Adipose tissue (tissue), 3 donors: ENCODE results near the gene HOMER2. TPM values are rescaled to one million over a fixed set of nuclear protein-coding genes. Genes with fewer than 3 reads are reported as not detected.

ENCODE experiments used
- H3K27ac ChIP-seq: one replicate; pipeline ENCODE4 v1.5.1; 2013; ENCODE audit warnings: low read depth, low read length
- WGBS, 3 donors: extraction: QIAGEN DNeasy Blood & Tissue Kit; methylation state at CpG; one replicate each; pipeline ENCODE4 v1.1.7; 2013; 5-methylcytosine and 5-hydroxymethylcytosine counted together
- polyA plus RNA-seq, 3 donors: library from polyadenylated mRNA; stranded (reverse); fragments of 200-250 nt; gene quantifications; one replicate each; pipeline ENCODE4 v1.2.3, GENCODE V29; 2013
- donor health status: healthy with polysubstance abuse.
- donor health status: Bipolar disorder and iron deficiency.
- donor health status: healthy.

The HOMER2 gene
- polyA plus RNA-seq, 3 donors: 2.8 to 84.9 (median 5.3) TPM

DNA sequence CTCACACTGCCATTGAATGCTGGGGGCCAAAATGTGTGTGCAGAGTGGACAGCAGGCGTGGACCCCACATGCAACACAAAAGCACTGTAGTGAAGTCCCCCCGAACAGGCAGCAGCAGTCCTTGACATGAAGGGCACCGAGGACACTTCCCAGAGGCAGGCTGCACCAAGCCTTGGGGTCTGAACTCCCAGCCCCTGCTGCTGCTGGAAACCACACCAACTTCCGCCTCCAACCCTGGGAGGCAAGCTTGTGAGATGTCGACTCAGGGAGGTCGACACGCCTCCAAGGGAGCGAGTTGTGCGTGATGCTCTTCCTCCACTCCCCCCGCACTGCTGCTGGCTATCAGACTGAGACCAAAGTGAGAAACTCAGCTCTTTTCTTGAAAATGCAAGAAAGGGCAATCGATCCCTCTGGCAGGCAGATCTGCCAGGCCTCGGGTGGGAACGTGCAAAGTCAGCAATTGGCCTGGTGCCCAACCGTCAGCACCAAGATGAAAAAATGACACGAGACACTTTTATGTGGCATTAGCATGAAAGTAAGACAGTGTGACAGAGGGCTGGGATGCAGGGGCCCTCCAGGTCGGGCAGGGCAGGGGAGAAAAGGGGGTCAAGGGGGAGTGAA lies 99.5 kb downstream of the HOMER2 start:
- H3K27ac ChIP-seq: no peak overlapping the region
- WGBS, 3 donors: 53 to 55% (median 54%) methylated on average over 16 of the region's 16 CpGs

DNA sequence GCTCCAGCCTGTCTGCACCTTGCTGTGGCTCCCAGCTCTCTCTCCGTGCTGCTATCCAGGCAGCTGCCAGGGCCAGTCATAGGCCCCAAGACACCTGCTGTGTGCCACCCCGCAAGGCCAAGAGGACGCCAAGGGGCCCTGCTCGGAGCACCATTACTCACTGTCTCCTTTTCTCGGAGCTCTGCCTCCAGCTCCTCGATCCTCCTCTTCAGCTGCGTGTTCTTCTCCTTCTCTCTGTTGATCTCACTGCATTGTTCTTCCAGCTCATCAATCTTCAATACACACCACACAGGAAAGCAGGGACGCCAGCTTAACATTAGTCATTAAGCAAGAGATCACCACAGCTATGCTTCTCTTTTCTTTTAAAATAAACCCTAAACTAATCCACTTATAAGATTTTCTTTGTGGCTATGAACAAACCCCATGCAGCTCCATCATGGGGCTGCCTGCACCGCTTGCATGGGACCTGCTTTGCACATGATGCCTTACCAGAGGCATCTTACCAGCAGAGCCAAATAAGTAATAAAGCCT lies 100.5 kb downstream of the HOMER2 start:
- no peak overlapping the region for H3K27ac ChIP-seq
- WGBS, 3 donors: 75 to 80% (median 76%) methylated on average over 9 of the region's 9 CpGs

DNA sequence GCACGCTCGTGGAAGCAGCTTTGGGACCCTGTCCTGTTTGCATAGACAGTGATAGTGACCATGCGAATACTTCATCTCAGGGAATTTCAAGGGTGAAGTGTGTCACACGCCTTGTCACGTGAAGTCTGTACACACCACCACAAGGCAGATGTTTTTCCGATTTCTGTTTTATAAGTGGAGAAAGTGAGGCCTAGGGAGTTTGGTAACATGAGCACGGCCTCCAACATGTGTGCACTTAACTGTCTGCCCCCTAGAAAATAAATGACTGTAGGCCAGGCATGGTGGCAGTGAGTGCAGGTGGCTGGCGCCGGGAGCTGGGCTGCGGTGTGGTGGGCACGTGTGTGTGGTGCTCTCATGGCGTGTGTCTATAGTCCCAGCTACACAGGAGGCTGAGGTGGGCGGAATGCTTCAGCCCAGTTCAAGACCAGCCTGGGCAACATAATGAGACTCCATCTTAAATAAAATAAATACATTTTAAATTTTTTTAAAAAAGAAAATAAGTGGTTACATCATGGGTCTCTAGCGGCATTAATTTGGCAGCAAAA lies 101.1 kb downstream of the HOMER2 start:
- H3K27ac ChIP-seq: no peak overlapping the region
- WGBS, 3 donors: 80 to 88% (median 84%) methylated on average over 14 of the region's 14 CpGs

DNA sequence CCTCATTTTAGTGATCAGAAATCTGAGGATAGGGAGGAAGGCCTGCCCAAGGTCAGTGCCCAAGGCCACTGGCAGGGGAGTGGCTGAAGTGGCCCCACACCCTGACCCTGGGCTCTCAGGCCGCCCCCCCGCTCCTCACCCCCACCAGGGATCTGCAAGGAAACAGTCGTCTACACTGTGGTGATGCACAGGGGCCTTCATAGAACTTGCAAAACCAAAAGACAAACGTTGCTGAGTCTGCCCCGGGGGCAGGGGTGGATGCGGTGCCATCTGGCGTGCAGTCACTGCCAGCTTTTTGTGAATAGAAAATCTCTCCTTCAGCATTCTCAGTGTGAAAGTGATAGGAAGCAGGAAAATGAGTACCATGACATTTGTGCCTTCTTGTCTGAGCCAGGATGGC lies 101.8 kb downstream of the HOMER2 start:
- WGBS, 3 donors: 58 to 77% (median 63%) methylated on average over 7 of the region's 7 CpGs
- H3K27ac ChIP-seq: no peak overlapping the region

DNA sequence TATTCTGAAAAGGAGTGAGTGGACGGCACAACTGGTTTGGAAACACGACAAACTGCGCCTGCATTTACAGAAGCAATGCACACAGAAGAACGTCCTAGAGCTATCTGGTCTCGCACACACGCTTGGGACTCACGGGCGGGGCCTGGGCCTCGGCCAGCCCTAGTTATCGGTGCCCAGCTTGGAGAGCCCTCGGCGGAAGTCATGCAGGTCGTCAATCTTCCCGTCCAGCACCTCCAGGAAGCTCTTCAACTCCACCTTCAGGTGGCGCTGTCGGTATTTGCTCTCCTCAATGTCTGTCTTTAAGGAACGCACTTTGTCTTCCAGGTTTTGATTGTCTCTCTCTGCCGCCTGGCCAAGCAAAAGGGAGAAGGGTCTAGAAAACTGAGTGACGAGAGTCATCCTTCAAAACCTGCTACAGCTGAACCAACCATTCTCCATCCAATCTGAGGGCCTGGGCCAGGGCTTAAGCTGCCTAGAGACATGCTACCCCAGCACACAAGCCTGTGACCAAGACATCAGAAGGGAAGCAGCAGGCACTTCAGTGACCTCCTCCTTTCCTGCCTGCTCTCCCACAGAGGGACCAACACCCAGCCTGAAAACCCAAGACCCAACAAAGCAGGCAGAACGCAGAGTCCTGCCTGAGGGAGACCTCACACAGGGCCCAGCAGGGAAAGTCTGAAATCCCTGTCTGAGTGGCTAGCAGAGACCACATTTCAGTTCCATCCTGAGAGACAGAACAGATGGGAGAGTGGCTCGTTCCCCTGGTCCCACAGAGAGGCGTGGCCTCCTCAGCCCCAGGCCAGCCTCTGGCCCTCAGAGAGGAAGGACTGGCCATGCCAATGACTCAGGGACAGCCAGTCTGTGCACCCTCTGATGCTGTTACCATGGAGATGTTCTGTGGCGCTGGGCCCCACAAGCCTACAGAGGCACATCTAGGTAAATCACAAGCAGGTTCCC lies 102.7 kb downstream of the HOMER2 start:
- H3K27ac ChIP-seq: no peak overlapping the region
- 17 to 23% (median 19%) methylated on average over 23 of the region's 23 CpGs for WGBS, 3 donors

DNA sequence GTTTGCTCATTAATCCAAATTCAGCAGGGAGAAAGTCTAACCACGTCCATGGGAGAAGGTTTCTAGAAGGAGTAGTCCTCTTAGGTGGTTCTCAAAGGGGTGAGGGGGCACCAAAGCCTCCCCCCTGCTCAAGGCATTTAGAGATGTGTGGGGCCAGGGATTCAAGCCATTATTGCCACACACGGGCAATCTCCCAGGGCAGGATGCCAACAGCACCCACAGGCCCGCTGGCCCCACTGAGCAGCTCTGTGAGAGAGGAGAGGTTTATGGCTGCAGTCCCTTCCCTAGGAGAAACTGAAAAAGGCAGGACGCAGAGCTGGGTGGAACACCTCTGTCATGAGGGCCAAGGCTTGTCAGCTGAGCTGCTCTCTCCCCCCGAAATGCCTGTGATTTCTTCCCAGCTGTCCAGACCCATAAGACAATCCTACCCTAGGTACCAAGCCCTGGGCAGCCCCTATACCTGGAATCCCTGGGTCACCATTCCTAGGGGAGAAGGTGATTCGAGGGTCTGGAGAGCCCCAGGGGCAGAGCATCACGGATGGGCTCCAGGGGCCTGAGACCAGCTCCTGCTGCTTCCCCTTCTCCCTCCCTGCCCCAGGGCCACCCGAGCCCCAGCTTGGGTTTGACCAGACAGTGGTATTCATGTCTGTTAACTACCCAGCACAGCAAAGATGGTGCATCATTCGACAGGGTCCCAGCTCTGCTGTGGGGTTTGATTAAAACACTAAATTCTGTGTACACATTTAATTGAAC lies 104.1 kb downstream of the HOMER2 start:
- WGBS, 3 donors: 71 to 80% (median 79%) methylated on average over 9 of the region's 9 CpGs
- H3K27ac ChIP-seq: no peak overlapping the region

DNA sequence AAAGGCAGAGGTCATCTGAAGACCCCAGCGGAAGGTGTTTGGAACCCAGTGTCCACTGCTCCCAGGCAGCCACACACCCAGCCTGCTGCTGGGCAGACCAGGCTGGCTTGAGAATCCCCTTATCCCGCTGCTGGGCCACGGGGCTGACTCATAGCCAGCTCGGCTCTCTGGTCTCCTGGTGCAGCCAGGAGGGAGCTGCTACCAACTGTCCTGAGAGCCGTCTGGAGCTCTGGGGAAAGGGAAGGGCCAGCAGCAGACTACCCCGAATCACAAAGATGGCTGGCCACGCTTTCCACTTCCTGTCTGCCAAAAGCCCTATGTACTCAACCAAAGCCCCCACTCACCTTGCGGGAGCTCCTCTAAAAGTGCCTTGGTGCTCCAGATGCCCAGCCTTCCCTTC lies 104.8 kb downstream of the HOMER2 start:
- 73 to 82% (median 75%) methylated on average over 7 to 8 of the region's 8 CpGs for WGBS, 3 donors
- no peak overlapping the region for H3K27ac ChIP-seq

DNA sequence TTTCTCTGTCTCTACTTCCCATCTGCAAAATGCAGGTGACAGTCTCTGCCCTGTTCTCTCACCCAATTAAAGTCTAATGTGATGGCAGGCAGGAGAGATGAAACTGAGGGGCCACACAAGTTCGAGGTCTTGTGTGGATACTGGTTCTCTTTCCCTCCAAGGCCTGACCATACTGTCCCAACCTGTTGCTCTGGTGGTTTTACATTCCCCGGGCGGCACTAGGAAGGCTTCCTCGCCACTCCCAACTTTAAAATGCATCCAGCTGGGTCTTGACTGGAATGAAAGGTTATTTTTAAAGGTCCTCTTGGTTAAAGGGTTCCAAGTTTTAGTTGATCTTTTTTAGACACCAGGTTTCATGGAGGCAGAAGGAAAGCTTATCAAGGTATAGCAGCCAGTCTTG lies 105.9 kb downstream of the HOMER2 start:
- no peak overlapping the region for H3K27ac ChIP-seq
- 86 to 97% (median 87%) methylated on average over 4 of the region's 4 CpGs for WGBS, 3 donors

DNA sequence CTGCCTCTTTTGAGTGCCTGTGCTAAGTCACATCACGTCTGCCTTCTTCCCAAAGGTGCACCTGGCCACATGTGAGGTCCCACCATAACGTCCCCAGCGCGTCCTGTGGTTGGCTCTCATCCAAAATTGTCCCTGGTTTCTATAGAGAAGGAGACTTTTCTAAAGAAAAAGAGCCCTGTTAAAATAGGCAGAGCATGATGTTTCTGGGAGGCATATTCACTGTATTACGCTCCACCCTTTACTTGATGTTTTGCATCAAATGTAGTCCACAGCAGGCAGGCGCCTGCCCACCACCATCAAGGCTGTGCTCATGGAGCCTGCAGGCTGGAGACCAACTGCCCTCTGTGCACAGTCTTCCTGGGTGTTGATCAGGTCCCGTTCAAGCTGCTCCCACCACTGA lies 106.8 kb downstream of the HOMER2 start:
- 68 to 79% (median 74%) methylated on average over 7 of the region's 7 CpGs for WGBS, 3 donors
- no peak overlapping the region for H3K27ac ChIP-seq

DNA sequence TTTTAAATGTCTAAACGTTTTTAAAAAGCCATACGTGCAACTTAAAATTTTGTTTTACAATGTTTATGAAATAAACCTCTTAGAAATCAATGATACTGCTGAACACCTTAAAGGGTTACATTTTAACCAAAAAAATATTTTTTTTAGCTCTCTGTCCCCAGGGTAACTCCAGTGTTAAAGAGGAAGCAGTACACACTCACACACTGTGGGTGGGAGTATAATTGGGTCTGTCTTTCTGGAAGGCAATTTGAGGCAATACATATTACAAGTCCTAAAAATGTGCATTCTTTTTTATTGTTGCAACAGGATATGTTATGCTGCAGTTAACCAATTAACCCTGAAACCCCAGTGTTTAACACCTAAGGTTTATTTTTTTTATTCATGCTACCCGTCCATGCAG lies 109.0 kb downstream of the HOMER2 start:
- no peak overlapping the region for H3K27ac ChIP-seq
- 84 to 93% (median 85%) methylated on average over 3 of the region's 3 CpGs for WGBS, 3 donors

DNA sequence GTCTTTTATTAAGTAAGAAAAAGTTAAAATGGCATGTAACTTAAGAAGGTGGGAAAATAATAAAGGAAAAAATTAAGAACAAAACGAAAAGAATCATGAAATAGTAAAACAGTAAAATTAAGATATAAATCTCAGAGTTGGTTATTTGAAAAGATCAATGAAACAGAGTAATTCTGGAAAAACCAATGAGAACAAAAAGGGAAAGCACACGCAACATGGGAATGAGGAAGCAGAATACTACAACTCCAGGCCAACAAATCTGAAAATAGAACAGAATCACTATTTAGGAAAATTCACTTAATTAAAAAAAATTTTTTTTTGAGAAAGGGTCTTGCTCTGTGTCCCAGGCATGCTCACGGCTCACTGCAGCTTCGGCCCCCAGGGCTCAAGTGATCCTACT lies 112.4 kb downstream of the HOMER2 start:
- 95 to 97% (median 96%) methylated on average over 4 of the region's 4 CpGs for WGBS, 3 donors
- no peak overlapping the region for H3K27ac ChIP-seq

DNA sequence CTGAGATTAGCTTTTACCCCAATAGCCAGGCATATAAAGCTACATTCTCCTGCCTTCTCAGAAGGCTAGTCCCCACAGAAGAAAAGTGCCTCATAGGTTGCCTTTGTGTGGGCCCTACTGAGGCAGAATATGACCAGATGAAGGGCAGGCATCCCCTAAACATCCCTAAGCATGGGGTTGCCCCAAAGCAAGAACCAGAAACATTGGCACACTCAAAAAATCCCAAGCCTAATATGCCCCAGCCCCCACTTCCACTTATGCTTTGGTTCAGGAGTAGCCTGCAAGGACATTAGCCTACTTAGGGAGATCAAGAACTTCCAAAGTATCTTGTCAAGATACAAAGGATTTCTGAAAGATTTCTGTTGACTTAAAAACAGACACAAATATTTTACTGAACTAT lies 113.4 kb downstream of the HOMER2 start:
- H3K27ac ChIP-seq: no peak overlapping the region

DNA sequence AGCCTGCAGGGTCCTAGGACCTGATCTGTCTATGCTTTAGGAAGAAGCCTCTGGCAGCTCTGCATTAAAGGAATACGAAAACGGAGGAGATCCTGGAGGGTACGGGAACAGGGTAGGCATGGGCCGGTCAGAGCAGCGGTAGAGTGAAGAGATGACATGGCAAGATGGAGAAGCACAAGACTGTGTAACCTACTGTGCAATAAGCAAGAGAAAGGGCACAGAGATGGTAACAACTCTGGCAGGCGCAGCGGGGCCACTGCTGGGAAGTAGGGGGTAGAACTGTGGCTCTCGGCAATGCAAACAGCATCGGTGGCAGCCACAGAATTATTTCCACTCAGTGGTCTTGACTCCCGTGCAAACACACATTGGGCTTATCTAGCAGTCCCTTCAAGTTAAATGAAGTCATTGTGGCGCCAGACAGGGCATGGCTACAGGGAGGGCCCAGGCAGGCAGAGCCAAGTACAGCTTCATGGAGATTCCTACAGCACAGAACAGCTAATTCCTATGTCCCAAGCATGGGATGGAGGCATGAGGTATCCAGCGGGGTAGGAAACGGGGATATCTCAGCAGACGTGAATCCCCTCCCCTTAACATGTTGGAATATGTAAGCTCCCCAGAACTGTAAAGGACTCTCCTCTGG lies 114.3 kb downstream of the HOMER2 start:
- 89 to 95% (median 95%) methylated on average over 14 of the region's 14 CpGs for WGBS, 3 donors
- no peak overlapping the region for H3K27ac ChIP-seq

DNA sequence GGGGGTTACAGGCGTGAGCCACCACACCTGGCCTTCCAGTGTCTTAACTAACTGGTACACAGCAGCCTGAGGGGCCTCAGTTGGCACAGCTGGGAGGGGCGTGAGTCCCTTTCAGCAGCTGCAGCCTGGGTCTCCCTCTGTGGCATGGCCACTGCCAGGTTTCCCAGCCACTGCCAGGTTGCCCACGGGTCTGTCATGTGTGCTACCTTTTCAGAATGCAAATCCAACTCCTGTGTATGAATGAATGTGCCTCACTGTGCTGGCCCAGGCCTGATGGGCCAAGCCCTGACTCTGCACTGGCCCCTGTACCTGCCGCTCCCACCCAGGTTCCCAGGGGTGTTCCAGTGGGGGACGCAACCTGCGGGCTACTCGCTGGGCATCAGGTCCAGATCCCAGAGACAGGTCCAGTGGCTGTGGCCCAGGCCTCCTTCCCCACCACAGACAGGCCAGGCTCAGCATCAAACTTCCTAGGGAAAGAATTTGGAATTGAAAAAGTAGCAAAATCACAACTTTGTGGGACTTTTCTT lies 117.1 kb downstream of the HOMER2 start:
- 96 to 97% (median 97%) methylated on average over 7 of the region's 7 CpGs for WGBS, 3 donors

DNA sequence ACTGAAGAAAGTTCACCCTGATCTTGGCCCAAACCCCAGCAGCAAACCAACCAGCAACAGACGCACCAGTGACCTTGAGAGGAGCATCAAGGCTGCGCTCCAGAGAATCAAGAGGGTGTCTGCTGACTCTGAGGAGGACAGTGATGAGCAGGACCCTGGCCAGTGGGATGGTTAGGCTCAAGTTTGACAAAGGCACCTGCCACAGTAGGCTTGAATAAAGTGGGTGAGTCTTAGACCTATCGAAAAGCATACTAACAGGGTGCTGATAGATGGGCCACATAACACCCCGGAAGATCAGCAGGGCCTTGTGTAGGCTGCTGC lies 119.2 kb downstream of the HOMER2 start:
- no peak overlapping the region for H3K27ac ChIP-seq
- WGBS, 3 donors: 84 to 98% (median 93%) methylated on average over 4 of the region's 4 CpGs

More for the DNA sequence above, 117.1 kb downstream of the HOMER2 start:
- no peak overlapping the region for H3K27ac ChIP-seq

DNA sequence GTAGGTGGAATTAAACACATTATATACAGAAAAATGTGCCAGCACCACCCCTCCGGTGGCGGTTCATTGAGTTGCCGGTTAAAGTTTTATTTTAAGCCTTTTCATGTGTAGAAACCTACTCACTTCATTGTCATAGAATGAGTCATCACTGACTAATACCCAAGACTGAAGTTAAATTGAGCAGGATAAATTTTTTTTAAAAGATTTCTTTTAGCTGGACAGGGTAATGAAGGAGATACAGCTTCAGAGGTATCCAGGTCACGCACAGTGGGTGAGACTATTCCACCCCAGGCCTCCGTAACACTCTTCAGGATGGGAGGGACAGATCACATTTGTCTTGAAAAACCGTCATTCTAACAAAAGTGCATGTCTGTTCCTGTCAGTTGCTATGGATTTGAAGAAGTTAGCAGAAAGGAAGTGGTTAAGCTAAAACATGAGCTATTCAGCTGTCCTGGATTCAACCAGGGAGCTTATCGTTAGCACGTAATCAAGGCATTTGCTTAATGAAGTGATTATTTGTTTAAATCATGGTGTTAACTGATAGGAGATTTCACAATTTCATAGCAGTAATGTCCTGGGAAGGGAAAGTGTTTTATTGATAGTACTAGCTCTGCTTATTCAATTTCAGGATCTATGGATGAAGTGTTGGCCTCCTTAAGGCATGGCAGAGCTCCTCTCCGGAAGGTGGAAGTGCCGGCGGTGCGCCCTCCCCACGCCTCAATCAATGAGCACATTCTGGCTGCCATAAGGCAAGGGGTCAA lies 119.7 kb downstream of the HOMER2 start:
- no peak overlapping the region for H3K27ac ChIP-seq
- 56 to 62% (median 57%) methylated on average over 13 of the region's 13 CpGs for WGBS, 3 donors

DNA sequence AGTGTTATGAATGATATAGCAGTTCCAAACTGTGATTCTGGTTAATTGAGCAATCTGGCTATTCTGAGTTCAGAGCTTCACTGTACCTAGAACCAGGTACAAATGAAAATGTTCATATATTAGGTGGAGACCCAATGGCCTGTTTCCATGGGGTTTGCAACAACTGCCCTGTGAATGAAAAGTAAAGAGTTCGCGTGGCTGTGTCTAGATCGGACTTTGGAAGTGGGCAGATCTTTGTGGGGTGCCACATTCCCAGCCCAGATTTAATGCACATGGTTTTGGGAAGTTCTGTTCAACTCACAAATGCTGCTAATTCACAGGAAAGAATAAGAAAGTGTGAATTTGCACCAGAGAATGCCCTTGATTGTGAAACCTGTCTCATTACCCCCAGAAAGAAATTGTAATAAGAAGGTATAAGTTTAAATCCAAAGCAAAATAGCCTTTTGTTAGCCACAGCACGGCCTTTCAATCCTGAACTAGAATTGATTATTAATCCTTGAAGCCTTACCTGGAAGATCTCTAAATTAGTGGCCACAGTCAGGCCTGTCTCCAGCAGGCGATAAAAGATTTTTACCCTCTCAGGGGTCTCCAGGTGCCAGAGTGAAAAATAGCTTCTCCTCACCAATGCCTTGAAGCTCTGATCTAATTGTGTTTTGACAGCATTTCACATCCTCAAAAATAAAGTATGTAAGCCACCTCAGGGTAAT lies 120.5 kb downstream of the HOMER2 start:
- no peak overlapping the region for H3K27ac ChIP-seq

More for the DNA sequence above, 120.5 kb downstream of the HOMER2 start:
- 89 to 93% (median 91%) methylated on average over 5 of the region's 5 CpGs for WGBS, 3 donors
